Myocyte (in vitro differentiated cells): Measurements from ENCODE around the gene UGDH. TPM values are rescaled to one million over a fixed set of nuclear protein-coding genes. Genes with fewer than 3 reads are reported as not detected.
"Not testable (repeated sequence)": the region's sequence is repeated elsewhere in the genome, so short reads cannot be mapped to it uniquely, and the experiment has no call there.

Source experiments
- DNase-seq: peaks from one replicate; pipeline ENCODE4 v3.0.0-alpha.2; 2012; ENCODE audit warnings: low read depth
- total RNA-seq: library from RNA; depleted of rRNA; stranded (reverse); fragments of >200 nt; gene quantifications from 2 replicates; pipeline ENCODE4 v1.2.3, GENCODE V29; 2014

UGDH gene
- total RNA-seq, 1 donor from 2014 or later, result 58.2 TPM

GRCh38 chr4:39495446-39496213, 31.6 kb downstream of the UGDH start:
- no peak for DNase-seq

GRCh38 chr4:39494354-39494753, 32.9 kb downstream of the UGDH start:
- DNase-seq, result no peak

GRCh38 chr4:39490322-39490721, 36.9 kb downstream of the UGDH start:
- no peak for DNase-seq

GRCh38 chr4:39486221-39486804, 40.9 kb downstream of the UGDH start:
- DNase-seq, result no peak

- no peak for DNase-seq
Measured at GRCh38 chr4:39484582-39485272, 42.5 kb downstream of the UGDH start.

- no peak for DNase-seq
Measured at GRCh38 chr4:39480902-39481695, 46.1 kb downstream of the UGDH start.

GRCh38 chr4:39480251-39480650, 47.0 kb downstream of the UGDH start:
- no peak for DNase-seq

- no peak for DNase-seq
Measured at GRCh38 chr4:39476187-39476895, 50.9 kb downstream of the UGDH start.

GRCh38 chr4:39472396-39472795, 54.8 kb downstream of the UGDH start:
- DNase-seq, result no peak

- DNase-seq, result no peak
Measured at GRCh38 chr4:39470402-39470801, 56.8 kb downstream of the UGDH start.

- peak; percentile 81 for DNase-seq
Measured at GRCh38 chr4:39469429-39470077, 57.7 kb downstream of the UGDH start.

GRCh38 chr4:39467464-39467863, 59.8 kb downstream of the UGDH start:
- no peak for DNase-seq

GRCh38 chr4:39466747-39467146, 60.5 kb downstream of the UGDH start:
- peak; percentile 78 for DNase-seq

- peak; percentile 85 for DNase-seq
Measured at GRCh38 chr4:39464886-39465501, 62.2 kb downstream of the UGDH start.

- peak; percentile 98 for DNase-seq
Measured at GRCh38 chr4:39458505-39459300, 68.5 kb downstream of the UGDH start, which contains the start of the genes LIAS and RPL9. LIAS (plus strand) TSS chr4:39459056; CDS start chr4:39459118, 62 bp downstream. RPL9 (minus strand) TSS chr4:39458922; CDS start chr4:39458439, 483 bp downstream.

GRCh38 chr4:39458161-39458504, 69.1 kb downstream of the UGDH start:
- not testable (repeated sequence) for DNase-seq

- no peak for DNase-seq
Measured at GRCh38 chr4:39456946-39457763, 70.1 kb downstream of the UGDH start.

- no peak for DNase-seq
Measured at GRCh38 chr4:39455486-39455885, 71.8 kb downstream of the UGDH start.
